22Rv1 (cell line): ENCODE data around the gene UBAP1L.

ENCODE experiments used
- H3K27ac ChIP-seq: fragments of 450-650 bp; 2 replicates; pipeline ENCODE4 v1.5.1; 2017
- ZFX ChIP-seq: fragments of 450-650 bp; IDR thresholded peaks from 2 replicates; pipeline ENCODE4 v1.6.1; 2017; ENCODE audit warnings: antibody characterized with exemption, borderline replicate concordance
- TF ChIP-seq, protein P1 (sequence below): fragments of 450-650 bp; IDR thresholded peaks from 2 replicates; pipeline ENCODE4 v1.5.1; 2017; ENCODE audit warnings: mild to moderate bottlenecking

UBAP1L gene

DNA sequence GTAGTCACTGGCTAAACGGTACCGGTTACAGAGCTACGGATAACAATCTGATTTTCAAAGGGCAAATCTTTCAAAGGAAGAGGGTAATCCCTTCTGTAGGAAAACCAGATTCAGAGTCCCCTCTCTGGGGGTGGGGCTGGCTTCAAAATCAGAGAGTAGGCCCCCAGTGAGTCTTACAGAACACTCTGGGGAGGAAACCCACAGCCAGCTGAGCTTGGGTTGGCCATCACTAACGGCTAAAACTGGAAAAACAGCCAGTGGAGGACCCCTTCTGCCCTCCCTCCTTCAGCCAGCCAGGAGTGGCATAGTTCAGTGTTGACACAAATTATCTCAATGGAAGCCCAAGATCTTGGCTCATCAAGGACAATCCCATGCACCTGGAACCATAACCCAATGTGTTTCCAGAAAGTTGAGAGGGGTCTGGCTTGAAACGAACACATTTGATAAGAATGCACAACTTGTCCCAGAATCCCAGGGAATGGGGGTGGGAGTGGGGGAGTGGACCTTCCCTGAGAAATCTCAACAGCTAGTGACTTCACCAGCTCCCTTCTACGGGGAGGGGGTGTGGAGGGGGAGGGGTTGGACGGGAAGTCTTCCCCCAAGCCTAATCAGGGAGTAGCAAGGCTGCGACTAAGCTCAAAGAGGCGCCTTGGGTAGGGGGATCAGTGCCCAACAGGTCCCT, 48.2 kb downstream of the UBAP1L start:
- no peak for TF ChIP-seq ZFX
- TF ChIP-seq, protein P1, sequence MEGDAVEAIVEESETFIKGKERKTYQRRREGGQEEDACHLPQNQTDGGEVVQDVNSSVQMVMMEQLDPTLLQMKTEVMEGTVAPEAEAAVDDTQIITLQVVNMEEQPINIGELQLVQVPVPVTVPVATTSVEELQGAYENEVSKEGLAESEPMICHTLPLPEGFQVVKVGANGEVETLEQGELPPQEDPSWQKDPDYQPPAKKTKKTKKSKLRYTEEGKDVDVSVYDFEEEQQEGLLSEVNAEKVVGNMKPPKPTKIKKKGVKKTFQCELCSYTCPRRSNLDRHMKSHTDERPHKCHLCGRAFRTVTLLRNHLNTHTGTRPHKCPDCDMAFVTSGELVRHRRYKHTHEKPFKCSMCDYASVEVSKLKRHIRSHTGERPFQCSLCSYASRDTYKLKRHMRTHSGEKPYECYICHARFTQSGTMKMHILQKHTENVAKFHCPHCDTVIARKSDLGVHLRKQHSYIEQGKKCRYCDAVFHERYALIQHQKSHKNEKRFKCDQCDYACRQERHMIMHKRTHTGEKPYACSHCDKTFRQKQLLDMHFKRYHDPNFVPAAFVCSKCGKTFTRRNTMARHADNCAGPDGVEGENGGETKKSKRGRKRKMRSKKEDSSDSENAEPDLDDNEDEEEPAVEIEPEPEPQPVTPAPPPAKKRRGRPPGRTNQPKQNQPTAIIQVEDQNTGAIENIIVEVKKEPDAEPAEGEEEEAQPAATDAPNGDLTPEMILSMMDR, result no peak
- no peak overlapping the region for H3K27ac ChIP-seq

DNA sequence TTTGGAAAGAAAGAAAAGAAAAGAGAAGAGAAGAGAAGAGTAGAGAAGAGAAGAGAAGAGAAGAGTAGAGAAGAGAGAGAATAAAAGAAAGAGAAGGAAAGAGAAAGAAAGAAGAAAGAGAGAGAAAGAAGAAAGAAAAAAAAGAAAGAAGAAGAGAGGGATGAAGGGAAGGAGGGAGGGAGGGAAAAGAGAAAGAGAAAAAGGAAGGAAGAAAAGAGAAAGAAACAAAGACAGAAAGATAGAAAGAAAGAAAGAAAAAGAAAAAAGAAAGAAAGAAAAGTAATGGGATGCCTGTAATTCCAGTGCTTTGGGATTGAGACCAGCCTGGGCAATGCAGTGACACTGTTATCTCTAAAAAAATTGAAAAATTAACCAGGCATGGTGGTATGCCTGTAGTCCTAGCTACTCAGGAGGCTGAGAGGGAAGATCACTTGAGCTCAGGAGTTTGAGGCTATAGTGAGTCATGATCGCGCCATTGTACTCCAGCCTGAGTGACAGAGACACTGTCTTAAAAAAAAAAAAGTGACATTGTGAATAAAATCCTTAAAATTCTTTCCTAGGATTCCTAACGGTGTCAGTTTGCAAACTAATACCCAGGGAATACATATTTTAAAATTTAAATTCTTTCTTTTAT, 48.9 kb downstream of the UBAP1L start:
- no peak for TF ChIP-seq ZFX
- TF ChIP-seq, protein P1, result no peak
- H3K27ac ChIP-seq, result no peak overlapping the region

DNA sequence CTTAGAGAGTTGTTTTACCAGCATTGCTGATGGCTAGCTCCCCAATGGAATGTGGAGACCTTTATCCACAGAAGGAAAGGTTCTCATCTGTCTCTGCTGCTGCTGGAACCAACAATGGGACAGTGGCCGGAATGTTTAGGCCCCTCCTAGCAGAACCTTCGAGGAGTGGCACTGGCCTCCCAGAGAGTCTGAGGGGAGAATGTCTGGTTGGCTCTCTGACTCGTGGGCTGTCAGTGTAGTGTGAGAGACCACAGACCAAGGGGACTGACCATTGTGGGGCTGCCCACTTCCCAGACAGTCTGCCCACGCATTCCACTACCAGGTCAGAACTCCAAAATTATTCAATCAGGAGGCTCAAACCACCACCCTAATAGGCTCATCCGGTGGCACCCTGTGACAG, 52.3 kb downstream of the UBAP1L start:
- no peak overlapping the region for H3K27ac ChIP-seq

DNA sequence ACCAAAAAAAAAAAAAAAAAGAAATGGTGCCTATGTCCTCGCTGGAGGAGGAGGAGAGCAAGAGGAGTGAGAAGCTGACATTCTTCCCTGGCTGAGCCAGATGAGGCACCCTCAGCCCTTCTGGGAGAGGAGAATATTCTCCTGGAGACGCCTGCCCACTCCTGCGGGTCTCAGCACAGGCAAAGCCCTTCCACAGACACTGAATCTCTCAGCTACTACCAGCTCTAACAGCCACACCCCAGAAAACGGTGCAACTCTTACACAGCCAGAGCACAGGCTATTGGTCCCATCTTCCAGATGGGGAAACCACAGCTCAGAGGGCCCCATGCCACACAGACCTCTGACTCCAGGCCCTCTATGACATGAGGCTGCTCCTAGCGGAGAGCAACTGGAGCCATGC, 52.9 kb downstream of the UBAP1L start:
- TF ChIP-seq ZFX, result no peak
- TF ChIP-seq, protein P1, result no peak
- no peak overlapping the region for H3K27ac ChIP-seq

More for the DNA sequence above, 52.3 kb downstream of the UBAP1L start:
- no peak for TF ChIP-seq ZFX
- TF ChIP-seq, protein P1, result no peak

DNA sequence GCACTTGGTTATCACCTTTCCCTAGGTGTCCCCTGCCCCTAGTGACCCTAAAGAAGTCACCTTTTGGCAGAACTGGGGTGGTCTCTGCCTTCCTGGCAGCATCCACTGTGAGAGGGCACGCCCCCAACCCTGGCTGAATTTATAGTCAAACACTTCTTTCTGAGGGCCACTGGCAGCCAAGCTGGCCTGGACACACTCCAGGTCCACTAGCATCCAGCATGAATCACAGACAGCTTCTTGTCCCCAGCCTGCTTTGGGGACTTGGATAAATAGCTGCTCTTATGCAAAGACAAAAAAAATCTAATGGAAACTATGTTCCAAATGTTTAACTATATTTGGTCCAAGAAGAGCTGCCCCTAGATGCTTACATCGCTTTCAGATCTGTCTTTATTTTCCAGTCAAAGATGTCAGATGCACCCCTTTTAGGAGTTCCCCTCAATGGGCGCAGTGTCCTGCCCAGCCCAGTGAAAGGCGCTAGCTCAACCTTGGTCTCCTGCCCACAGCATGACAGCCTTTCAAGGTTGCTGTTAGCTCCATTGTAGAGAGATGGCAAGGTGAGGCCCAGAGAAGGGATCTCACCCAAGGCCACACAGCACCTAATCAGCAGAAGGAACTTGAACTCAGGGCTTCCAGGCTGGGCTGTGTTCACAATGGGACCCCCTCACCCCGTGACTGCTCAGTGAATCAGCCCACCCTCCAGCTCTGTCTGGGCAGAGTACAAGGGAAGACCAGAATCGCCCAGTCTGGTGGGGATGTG, 54.2 kb downstream of the UBAP1L start:
- H3K27ac ChIP-seq, result no peak overlapping the region
- TF ChIP-seq ZFX, result no peak
- TF ChIP-seq, protein P1, result no peak

DNA sequence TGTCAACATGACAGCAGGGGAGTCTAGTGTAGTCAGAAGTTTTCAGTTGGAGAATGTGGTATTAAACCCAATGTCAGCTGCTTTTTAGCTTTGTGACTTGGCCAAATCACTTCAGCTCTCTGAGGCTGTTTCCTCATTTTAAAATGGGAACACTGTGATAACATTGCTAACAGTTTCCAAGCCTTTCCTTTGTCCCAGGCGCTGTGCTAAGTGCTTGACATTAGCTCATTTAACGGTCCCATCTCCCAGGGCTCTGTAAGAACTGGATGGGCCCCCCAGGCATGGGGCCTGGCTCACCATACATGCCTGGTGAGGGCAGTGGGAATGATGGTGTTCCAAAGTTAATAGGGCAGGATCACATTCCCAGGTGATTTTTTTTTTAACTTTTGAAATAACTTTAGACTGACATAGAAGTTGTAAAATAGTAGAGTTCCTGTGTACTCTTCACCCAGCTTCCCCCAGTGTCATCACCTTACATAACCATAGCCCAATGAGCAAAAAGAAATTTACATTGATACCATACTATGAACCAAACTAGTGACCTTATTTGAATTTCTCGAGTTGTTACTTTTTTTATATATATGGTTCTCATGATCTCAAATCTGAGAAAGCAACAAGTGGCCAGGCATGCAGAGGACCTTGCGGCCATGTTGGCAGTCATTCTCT, 54.9 kb downstream of the UBAP1L start:
- H3K27ac ChIP-seq, result no peak overlapping the region
- TF ChIP-seq ZFX, result no peak
- TF ChIP-seq, protein P1, result no peak
